SK-N-SH (cell line): ENCODE results near the gene AHRR.

ENCODE experiments used
- EZH2phosphoT487 ChIP-seq: fragments of 200-600 bp; sonication (generic); IDR thresholded peaks from 2 replicates; pipeline ENCODE4 v1.6.1; 2017; ENCODE audit warnings: low read depth, mixed run types, mild to moderate bottlenecking, antibody characterized with exemption, moderate library complexity, borderline replicate concordance
- POLR2AphosphoS5 ChIP-seq: IDR thresholded peaks from 2 replicates; pipeline ENCODE4 v1.6.1; 2012; ENCODE audit warnings: low read depth, low read length
- RFX5 ChIP-seq: IDR thresholded peaks from 2 replicates; pipeline ENCODE4 v1.6.1; 2012; ENCODE audit warnings: mild to moderate bottlenecking, improper control_type of control experiment, low read length
- TF ChIP-seq, protein P1 (sequence below): fragments of 200-600 bp; sonication (generic); IDR thresholded peaks from 2 replicates; pipeline ENCODE4 v1.6.1; 2017; ENCODE audit warnings: antibody characterized with exemption, mild to moderate bottlenecking, moderate library complexity
- TF ChIP-seq, protein P2 (sequence below): fragments of 150-350 bp; IDR thresholded peaks from 2 replicates; pipeline ENCODE4 v1.6.1; 2017; ENCODE audit warnings: antibody characterized with exemption, low read length, low read depth, borderline replicate concordance
- TF ChIP-seq, protein P3 (sequence below): IDR thresholded peaks from 2 replicates; pipeline ENCODE4 v1.6.1; 2012; ENCODE audit warnings: mild to moderate bottlenecking, low read depth, low read length, moderate library complexity

DNA sequence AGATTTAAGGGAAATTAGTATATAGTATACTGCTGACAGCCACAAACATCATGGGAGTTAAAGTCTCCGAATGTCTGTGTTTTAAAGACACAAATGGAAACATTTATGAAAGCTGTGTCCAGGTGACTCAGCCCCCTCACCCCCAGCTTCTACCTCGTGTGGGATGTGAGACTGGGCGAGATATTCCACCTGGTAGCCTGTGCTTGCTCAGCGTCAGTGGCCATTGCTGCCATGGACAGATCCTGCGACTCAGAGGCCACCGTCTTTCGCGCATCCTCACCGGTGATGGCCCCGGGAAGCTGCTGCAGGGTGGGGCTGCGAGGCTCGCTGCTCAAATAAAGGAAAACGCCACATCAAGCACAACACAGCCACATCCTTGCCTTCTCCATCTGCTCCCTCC, 90.2 kb downstream of the AHRR start:
- TF ChIP-seq, protein P1, sequence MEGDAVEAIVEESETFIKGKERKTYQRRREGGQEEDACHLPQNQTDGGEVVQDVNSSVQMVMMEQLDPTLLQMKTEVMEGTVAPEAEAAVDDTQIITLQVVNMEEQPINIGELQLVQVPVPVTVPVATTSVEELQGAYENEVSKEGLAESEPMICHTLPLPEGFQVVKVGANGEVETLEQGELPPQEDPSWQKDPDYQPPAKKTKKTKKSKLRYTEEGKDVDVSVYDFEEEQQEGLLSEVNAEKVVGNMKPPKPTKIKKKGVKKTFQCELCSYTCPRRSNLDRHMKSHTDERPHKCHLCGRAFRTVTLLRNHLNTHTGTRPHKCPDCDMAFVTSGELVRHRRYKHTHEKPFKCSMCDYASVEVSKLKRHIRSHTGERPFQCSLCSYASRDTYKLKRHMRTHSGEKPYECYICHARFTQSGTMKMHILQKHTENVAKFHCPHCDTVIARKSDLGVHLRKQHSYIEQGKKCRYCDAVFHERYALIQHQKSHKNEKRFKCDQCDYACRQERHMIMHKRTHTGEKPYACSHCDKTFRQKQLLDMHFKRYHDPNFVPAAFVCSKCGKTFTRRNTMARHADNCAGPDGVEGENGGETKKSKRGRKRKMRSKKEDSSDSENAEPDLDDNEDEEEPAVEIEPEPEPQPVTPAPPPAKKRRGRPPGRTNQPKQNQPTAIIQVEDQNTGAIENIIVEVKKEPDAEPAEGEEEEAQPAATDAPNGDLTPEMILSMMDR: no peak
- no peak for TF ChIP-seq RFX5
- no peak for TF ChIP-seq POLR2AphosphoS5
- no peak for TF ChIP-seq EZH2phosphoT487
- TF ChIP-seq, protein P2, sequence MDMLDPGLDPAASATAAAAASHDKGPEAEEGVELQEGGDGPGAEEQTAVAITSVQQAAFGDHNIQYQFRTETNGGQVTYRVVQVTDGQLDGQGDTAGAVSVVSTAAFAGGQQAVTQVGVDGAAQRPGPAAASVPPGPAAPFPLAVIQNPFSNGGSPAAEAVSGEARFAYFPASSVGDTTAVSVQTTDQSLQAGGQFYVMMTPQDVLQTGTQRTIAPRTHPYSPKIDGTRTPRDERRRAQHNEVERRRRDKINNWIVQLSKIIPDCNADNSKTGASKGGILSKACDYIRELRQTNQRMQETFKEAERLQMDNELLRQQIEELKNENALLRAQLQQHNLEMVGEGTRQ: no peak
- TF ChIP-seq, protein P3, sequence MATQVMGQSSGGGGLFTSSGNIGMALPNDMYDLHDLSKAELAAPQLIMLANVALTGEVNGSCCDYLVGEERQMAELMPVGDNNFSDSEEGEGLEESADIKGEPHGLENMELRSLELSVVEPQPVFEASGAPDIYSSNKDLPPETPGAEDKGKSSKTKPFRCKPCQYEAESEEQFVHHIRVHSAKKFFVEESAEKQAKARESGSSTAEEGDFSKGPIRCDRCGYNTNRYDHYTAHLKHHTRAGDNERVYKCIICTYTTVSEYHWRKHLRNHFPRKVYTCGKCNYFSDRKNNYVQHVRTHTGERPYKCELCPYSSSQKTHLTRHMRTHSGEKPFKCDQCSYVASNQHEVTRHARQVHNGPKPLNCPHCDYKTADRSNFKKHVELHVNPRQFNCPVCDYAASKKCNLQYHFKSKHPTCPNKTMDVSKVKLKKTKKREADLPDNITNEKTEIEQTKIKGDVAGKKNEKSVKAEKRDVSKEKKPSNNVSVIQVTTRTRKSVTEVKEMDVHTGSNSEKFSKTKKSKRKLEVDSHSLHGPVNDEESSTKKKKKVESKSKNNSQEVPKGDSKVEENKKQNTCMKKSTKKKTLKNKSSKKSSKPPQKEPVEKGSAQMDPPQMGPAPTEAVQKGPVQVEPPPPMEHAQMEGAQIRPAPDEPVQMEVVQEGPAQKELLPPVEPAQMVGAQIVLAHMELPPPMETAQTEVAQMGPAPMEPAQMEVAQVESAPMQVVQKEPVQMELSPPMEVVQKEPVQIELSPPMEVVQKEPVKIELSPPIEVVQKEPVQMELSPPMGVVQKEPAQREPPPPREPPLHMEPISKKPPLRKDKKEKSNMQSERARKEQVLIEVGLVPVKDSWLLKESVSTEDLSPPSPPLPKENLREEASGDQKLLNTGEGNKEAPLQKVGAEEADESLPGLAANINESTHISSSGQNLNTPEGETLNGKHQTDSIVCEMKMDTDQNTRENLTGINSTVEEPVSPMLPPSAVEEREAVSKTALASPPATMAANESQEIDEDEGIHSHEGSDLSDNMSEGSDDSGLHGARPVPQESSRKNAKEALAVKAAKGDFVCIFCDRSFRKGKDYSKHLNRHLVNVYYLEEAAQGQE: no peak
